HG03558 (cell line): ENCODE results near the gene SPINK5.

ENCODE experiments used
- ATAC-seq: cut with Tn5 transposase; IDR thresholded peaks from one replicate; pipeline ENCODE4 v1.9.1; 2021; ENCODE audit warnings: moderate number of reproducible peaks; ENCODE audit not compliant: unreplicated experiment; ENCODE audit errors: extremely low read depth

Gene SPINK5

GRCh38 chr5:148091991-148092964 is 28.5 kb downstream of the SPINK5 start:
- no peak for ATAC-seq

- ATAC-seq: no peak
These were observed 30.6 kb downstream of the SPINK5 start for GRCh38 chr5:148094336-148094735.

- no peak for ATAC-seq
These were observed 40.4 kb downstream of the SPINK5 start for GRCh38 chr5:148104226-148104625.

- ATAC-seq: no peak
These were observed 43.8 kb downstream of the SPINK5 start for GRCh38 chr5:148107608-148108007.

GRCh38 chr5:148113243-148113642 is 49.5 kb downstream of the SPINK5 start:
- no peak for ATAC-seq

- ATAC-seq: no peak
These were observed 56.5 kb downstream of the SPINK5 start for GRCh38 chr5:148120317-148120716.

GRCh38 chr5:148125641-148126040 is 61.9 kb downstream of the SPINK5 start:
- ATAC-seq: no peak

- ATAC-seq: no peak
These were observed 71.6 kb downstream of the SPINK5 start for GRCh38 chr5:148135091-148136048.

GRCh38 chr5:148140846-148141245 is 77.1 kb downstream of the SPINK5 start:
- ATAC-seq: no peak

GRCh38 chr5:148141645-148142044 is 77.9 kb downstream of the SPINK5 start:
- no peak for ATAC-seq

- no peak for ATAC-seq
These were observed 82.1 kb downstream of the SPINK5 start for GRCh38 chr5:148145916-148146315.

- no peak for ATAC-seq
These were observed 82.7 kb downstream of the SPINK5 start for GRCh38 chr5:148146487-148146886.

- ATAC-seq: no peak
These were observed 83.6 kb downstream of the SPINK5 start for GRCh38 chr5:148147415-148147814.

- ATAC-seq: no peak
These were observed 88.1 kb downstream of the SPINK5 start for GRCh38 chr5:148151872-148152271.

GRCh38 chr5:148152781-148153180 is 89.0 kb downstream of the SPINK5 start:
- ATAC-seq: no peak

- ATAC-seq: no peak
These were observed 92.8 kb downstream of the SPINK5 start for GRCh38 chr5:148156609-148157008.

GRCh38 chr5:148162038-148162437 is 98.3 kb downstream of the SPINK5 start:
- no peak for ATAC-seq

GRCh38 chr5:148163345-148163744 is 99.6 kb downstream of the SPINK5 start:
- no peak for ATAC-seq

GRCh38 chr5:148166550-148167283 is 102.9 kb downstream of the SPINK5 start:
- ATAC-seq: no peak

- no peak for ATAC-seq
These were observed 104.5 kb downstream of the SPINK5 start, which contains the start of gene SPINK14 for GRCh38 chr5:148168246-148168645. SPINK14 (plus strand) TSS chr5:148168546; CDS start chr5:148169733, 1,187 bp downstream.
